Calu3 (cell line): ENCODE data around the gene BUB1. TPM values are rescaled to one million over a fixed set of nuclear protein-coding genes. Genes with fewer than 3 reads are reported as not detected.

Experiments
- BruUV-seq: library from RNA; stranded (reverse); fragments of 400-500 nt; replicated peaks from 2 replicates; lab custom pipeline; 2021; lab: Mats Ljungman, UMichigan
- CTCF ChIA-PET: fragments of 300-600 bp; sonication (Branson Sonifier 250); formaldehyde crosslinking; loops from one replicate; lab custom pipeline; 2022; ENCODE audit warnings: antibody characterized with exemption; lab: Charles Lee
- DNase-seq: peaks from one replicate; pipeline ENCODE4 v3.0.0; 2022
- H3K27ac Mint-ChIP-seq: one replicate; pipeline ENCODE4 v1.8.0; 2022; ENCODE audit warnings: mixed read lengths; ENCODE audit not compliant: unreplicated experiment
- H3K27me3 Mint-ChIP-seq: one replicate; pipeline ENCODE4 v1.8.0; 2022; ENCODE audit warnings: mixed read lengths; ENCODE audit not compliant: unreplicated experiment
- H3K36me3 Mint-ChIP-seq: one replicate; pipeline ENCODE4 v1.8.0; 2022; ENCODE audit warnings: mild to moderate bottlenecking, moderate library complexity, mixed read lengths; ENCODE audit not compliant: insufficient read depth, unreplicated experiment
- H3K4me1 Mint-ChIP-seq: one replicate; pipeline ENCODE4 v1.8.0; 2022; ENCODE audit warnings: mild to moderate bottlenecking, low read depth, mixed read lengths; ENCODE audit not compliant: unreplicated experiment
- H3K4me3 Mint-ChIP-seq: one replicate; pipeline ENCODE4 v1.8.0; 2022; ENCODE audit warnings: mild to moderate bottlenecking, low read depth, moderate library complexity, mixed read lengths; ENCODE audit not compliant: unreplicated experiment
- H3K9me3 Mint-ChIP-seq: one replicate; pipeline ENCODE4 v1.8.0; 2022; ENCODE audit warnings: low read depth, mixed read lengths; ENCODE audit not compliant: unreplicated experiment
- CTCF ChIP-seq: fragments of 200-600 bp; IDR thresholded peaks from one replicate; pipeline ENCODE4 v1.8.0; 2022; ENCODE audit warnings: antibody characterized with exemption; ENCODE audit not compliant: unreplicated experiment
- intact Hi-C: fragments of 100-400 bp; cut with micrococcal nuclease; formaldehyde crosslinking; loops from one replicate; pipeline ENCODE4 v1.10.0; 2022; ENCODE audit not compliant: unreplicated experiment
- total RNA-seq: library from RNA; stranded (reverse); gene quantifications from 2 replicates; pipeline ENCODE4 v1.2.3, GENCODE V29; 2022

BUB1 gene
- total RNA-seq, 1 experiment from 2014 or later: 66.1 TPM

GRCh38 chr2:110650346-110650745, 27.5 kb downstream of the BUB1 start:
- Mint-ChIP-seq H3K36me3 (peaks cover 18% of the 10 kb centered on the region), H3K9me3 (no peaks in the 10 kb centered on the region), H3K4me3 (no peak overlapping the region), H3K4me1 (no peaks in the 10 kb centered on the region), H3K27ac (no peak overlapping the region), H3K27me3 (no peaks in the 10 kb centered on the region)
- intact Hi-C loops: no loop called here
- no peak for TF ChIP-seq CTCF
- DNase-seq: no peak
- no TSS peak for BruUV-seq
- CTCF ChIA-PET: no interaction called here

GRCh38 chr2:110647777-110648176, 30.1 kb downstream of the BUB1 start:
- H3K27ac Mint-ChIP-seq: no peak overlapping the region
- no TSS peak for BruUV-seq
- intact Hi-C loops: no loop called here
- no peaks in the 10 kb centered on the region for H3K9me3 Mint-ChIP-seq
- H3K27me3 Mint-ChIP-seq: no peaks in the 10 kb centered on the region
- H3K36me3 Mint-ChIP-seq: peaks cover 6% of the 10 kb centered on the region
- DNase-seq: no peak
- H3K4me3 Mint-ChIP-seq: no peak overlapping the region
- CTCF ChIA-PET: interaction anchor here (1.0 kb wide), 1 partner anchor 10 kb away, joined by 3 read pairs; no protein-coding TSS in a partner anchor
- TF ChIP-seq CTCF: no peak
- H3K4me1 Mint-ChIP-seq: no peaks in the 10 kb centered on the region

- Mint-ChIP-seq H3K4me1 (no peaks in the 10 kb centered on the region), H3K4me3 (no peak overlapping the region), H3K9me3 (no peaks in the 10 kb centered on the region), H3K36me3 (peaks cover 8% of the 10 kb centered on the region), H3K27me3 (no peaks in the 10 kb centered on the region), H3K27ac (no peak overlapping the region)
- no TSS peak for BruUV-seq
- intact Hi-C loops: no loop called here
- no peak for TF ChIP-seq CTCF
- CTCF ChIA-PET: no interaction called here
- no peak for DNase-seq
These were observed 32.2 kb downstream of the BUB1 start for GRCh38 chr2:110645616-110646015.

GRCh38 chr2:110644357-110644756, 33.5 kb downstream of the BUB1 start:
- CTCF ChIA-PET: no interaction called here
- Mint-ChIP-seq H3K4me1 (no peaks in the 10 kb centered on the region), H3K4me3 (no peak overlapping the region), H3K27ac (no peak overlapping the region), H3K27me3 (no peaks in the 10 kb centered on the region), H3K9me3 (no peaks in the 10 kb centered on the region), H3K36me3 (peaks cover 10% of the 10 kb centered on the region)
- no TSS peak for BruUV-seq
- TF ChIP-seq CTCF: no peak
- DNase-seq: no peak
- intact Hi-C loops: no loop called here

GRCh38 chr2:110642360-110642759, 35.5 kb downstream of the BUB1 start:
- Mint-ChIP-seq H3K4me1 (no peaks in the 10 kb centered on the region), H3K27me3 (no peaks in the 10 kb centered on the region), H3K36me3 (peaks cover 5% of the 10 kb centered on the region), H3K9me3 (no peaks in the 10 kb centered on the region), H3K4me3 (no peak overlapping the region), H3K27ac (no peak overlapping the region)
- DNase-seq: no peak
- no TSS peak for BruUV-seq
- intact Hi-C loops: no loop called here
- CTCF ChIA-PET: no interaction called here
- TF ChIP-seq CTCF: no peak
